DOHH2 (cell line): ENCODE results near the gene PEPD.

Source experiments
- H3F3A ChIP-seq: fragments of 200-600 bp; sonication (generic), shearing (Covaris generic); 2 replicates; pipeline ENCODE4 v1.6.0; 2016; ENCODE audit warnings: antibody characterized with exemption, mild to moderate bottlenecking; ENCODE audit not compliant: control insufficient read depth, insufficient read depth
- H3K27ac ChIP-seq: fragments of 200-600 bp; sonication (generic); 2 replicates; pipeline ENCODE4 v1.5.1; 2014; ENCODE audit warnings: low read depth, mild to moderate bottlenecking, low read length, moderate library complexity
- H3K27me3 ChIP-seq: fragments of 200-600 bp; sonication (generic); 2 replicates; pipeline ENCODE4 v1.6.1; 2014; ENCODE audit warnings: mild to moderate bottlenecking, low read length, mixed read lengths; ENCODE audit not compliant: control insufficient read depth
- H3K36me3 ChIP-seq: fragments of 200-600 bp; sonication (generic); 2 replicates; pipeline ENCODE4 v1.6.1; 2014; ENCODE audit warnings: mild to moderate bottlenecking, low read length, moderate library complexity, mixed read lengths; ENCODE audit not compliant: control insufficient read depth
- H3K4me1 ChIP-seq: fragments of 200-600 bp; sonication (generic); 2 replicates; pipeline ENCODE4 v1.6.1; 2014; ENCODE audit warnings: mild to moderate bottlenecking, low read length, mixed read lengths; ENCODE audit not compliant: control insufficient read depth
- H3K4me2 ChIP-seq: fragments of 200-600 bp; sonication (generic); 2 replicates; pipeline ENCODE4 v1.6.0; 2014; ENCODE audit warnings: mild to moderate bottlenecking, low read length, moderate library complexity
- H3K4me3 ChIP-seq: fragments of 200-600 bp; sonication (generic); 2 replicates; pipeline ENCODE4 v1.5.1; 2014; ENCODE audit warnings: mild to moderate bottlenecking, low read length, mixed read lengths
- H3K79me2 ChIP-seq: fragments of 200-600 bp; sonication (generic); 2 replicates; pipeline ENCODE4 v1.6.1; 2014; ENCODE audit warnings: mild to moderate bottlenecking, low read length, mixed read lengths; ENCODE audit not compliant: control insufficient read depth
- H3K9me2 ChIP-seq: fragments of 200-600 bp; sonication (generic); replicated peaks from 2 replicates; pipeline ENCODE4 v1.6.1; 2014; ENCODE audit warnings: mild to moderate bottlenecking, low read length, mixed read lengths; ENCODE audit not compliant: control insufficient read depth
- H3K9me3 ChIP-seq: fragments of 200-600 bp; sonication (generic); 2 replicates; pipeline ENCODE4 v1.6.1; 2014; ENCODE audit warnings: antibody characterized with exemption, low read length, mixed read lengths; ENCODE audit not compliant: control insufficient read depth, insufficient read depth
- H4K20me1 ChIP-seq: fragments of 200-600 bp; sonication (generic); 2 replicates; pipeline ENCODE4 v1.6.0; 2014; ENCODE audit warnings: low read depth, mild to moderate bottlenecking, antibody characterized with exemption, low read length, moderate library complexity; ENCODE audit not compliant: control insufficient read depth, insufficient read depth
- CTCF ChIP-seq: fragments of 200-600 bp; sonication (generic); IDR thresholded peaks from one replicate; pipeline ENCODE4 v1.5.1; 2014; ENCODE audit warnings: antibody characterized with exemption, mild to moderate bottlenecking, low read depth, low read length; ENCODE audit not compliant: poor library complexity, severe bottlenecking
- EZH2phosphoT487 ChIP-seq: fragments of 200-600 bp; sonication (generic); IDR thresholded peaks from 2 replicates; pipeline ENCODE4 v1.6.1; 2017; ENCODE audit warnings: borderline replicate concordance, mild to moderate bottlenecking, antibody characterized with exemption, low read length, moderate library complexity, mixed read lengths

Gene PEPD

GRCh38 chr19:33514885-33515551 is 6.6 kb downstream of the PEPD start:
- Histone ChIP-seq H3K9me3 (no peaks in the 10 kb centered on the region), H3K79me2 (no peaks in the 10 kb centered on the region), H3F3A (no peaks in the 10 kb centered on the region), H3K27ac (no peak overlapping the region), H3K9me2 (no peaks in the 10 kb centered on the region), H3K27me3 (no peaks in the 10 kb centered on the region), H3K4me3 (no peak overlapping the region), H3K4me1 (no peaks in the 10 kb centered on the region), H4K20me1 (no peaks in the 10 kb centered on the region), H3K4me2 (no peak overlapping the region), H3K36me3 (no peaks in the 10 kb centered on the region)
- TF ChIP-seq EZH2phosphoT487: no peak
- TF ChIP-seq CTCF: no peak

GRCh38 chr19:33513424-33513823 is 8.2 kb downstream of the PEPD start:
- no peak for TF ChIP-seq CTCF
- TF ChIP-seq EZH2phosphoT487: no peak
- Histone ChIP-seq H3K4me3 (no peak overlapping the region), H3K36me3 (no peaks in the 10 kb centered on the region), H3K27ac (no peak overlapping the region), H3K79me2 (no peaks in the 10 kb centered on the region), H3K9me3 (no peaks in the 10 kb centered on the region), H4K20me1 (no peaks in the 10 kb centered on the region), H3F3A (no peaks in the 10 kb centered on the region), H3K4me2 (no peak overlapping the region), H3K27me3 (no peaks in the 10 kb centered on the region), H3K4me1 (no peaks in the 10 kb centered on the region), H3K9me2 (no peaks in the 10 kb centered on the region)

- TF ChIP-seq CTCF: no peak
- no peak for TF ChIP-seq EZH2phosphoT487
- H3F3A ChIP-seq: no peaks in the 10 kb centered on the region
- no peaks in the 10 kb centered on the region for H4K20me1 ChIP-seq
- H3K4me3 ChIP-seq: no peak overlapping the region
- no peaks in the 10 kb centered on the region for H3K27me3 ChIP-seq
- no peaks in the 10 kb centered on the region for H3K36me3 ChIP-seq
- H3K27ac ChIP-seq: no peak overlapping the region
- no peaks in the 10 kb centered on the region for H3K9me3 ChIP-seq
- H3K9me2 ChIP-seq: no peaks in the 10 kb centered on the region
- H3K79me2 ChIP-seq: no peaks in the 10 kb centered on the region
- no peaks in the 10 kb centered on the region for H3K4me1 ChIP-seq
- no peak overlapping the region for H3K4me2 ChIP-seq
Observed at GRCh38 chr19:33512580-33513137, 8.9 kb downstream of the PEPD start.
